Measurements from ENCODE around the gene SPDEF. TPM values are rescaled to one million over a fixed set of nuclear protein-coding genes. Genes with fewer than 3 reads are reported as not detected.

SPDEF gene
- total and polyA plus RNA-seq, 2 experiments from 2014 or later, result 0.69 TPM; not detected in 1

- H4K20me1 ChIP-seq (replicated peaks; ENCODE audit: insufficient read depth), result no peaks in the 10 kb centered on the region
- no peak for ATAC-seq
- H3F3A ChIP-seq (replicated peaks; ENCODE audit: low read depth), result no peaks in the 10 kb centered on the region
- H2AFZ ChIP-seq, result no peak overlapping the region
- no peak for DNase-seq (ENCODE audit: low spot score)
- no peak overlapping the region for H3K4me3 ChIP-seq
- H3K27ac ChIP-seq (ENCODE audit: low read depth), result no peak overlapping the region
- Mint-ChIP-seq H3K4me3 (no peak overlapping the region), H3K9me3 (peaks cover 2% of the 10 kb centered on the region; the same call in 1 of the 3 replicates), H3K27ac (no peak overlapping the region), H3K27me3 (ENCODE audit: insufficient read depth, low read depth, poor library complexity) (peaks cover 8% of the 10 kb centered on the region), H3K4me1 (peaks cover 11% of the 10 kb centered on the region; the same call in 2 of the 3 replicates), H3K36me3 (ENCODE audit: low read depth) (no peaks in the 10 kb centered on the region)
- no peaks in the 10 kb centered on the region for H3K36me3 ChIP-seq (ENCODE audit: insufficient read depth)
- H3K4me2 ChIP-seq, result no peak overlapping the region
- no peaks in the 10 kb centered on the region for H3K79me2 ChIP-seq (replicated peaks; ENCODE audit: insufficient read depth)
- no peaks in the 10 kb centered on the region for H3K4me1 ChIP-seq (ENCODE audit: insufficient read depth)
- TF ChIP-seq POLR2AphosphoS5 (IDR thresholded peaks at IDR 0.05; ENCODE audit: low read depth) (no peak), EZH2phosphoT487 (IDR thresholded peaks at IDR 0.05; ENCODE audit: unreplicated experiment) (no peak), CTCF (conservative IDR thresholded peaks at IDR 0.05; ENCODE audit: low read depth in 2 of 2) (no peak), REST (IDR thresholded peaks at IDR 0.05; ENCODE audit: unreplicated experiment) (no peak), STAT1 (IDR thresholded peaks at IDR 0.05; ENCODE audit: unreplicated experiment) (no peak), NANOG (IDR thresholded peaks at IDR 0.05; ENCODE audit: borderline replicate concordance) (no peak), CREB1 (CRISPR knock-in tag; IDR thresholded peaks at IDR 0.05; ENCODE audit: low read depth) (no peak), ZNF331 (CRISPR knock-in tag; IDR thresholded peaks at IDR 0.05; ENCODE audit: low read depth) (no peak), ZNF114 (CRISPR knock-in tag; IDR thresholded peaks at IDR 0.05) (no peak), ETS1 (IDR thresholded peaks at IDR 0.05) (no peak), ZNF462 (CRISPR knock-in tag; IDR thresholded peaks at IDR 0.05) (no peak)
- H3K9me2 ChIP-seq (ENCODE audit: insufficient read depth), result no peaks in the 10 kb centered on the region
- H3K27me3 ChIP-seq (ENCODE audit: insufficient read depth), result no peaks in the 10 kb centered on the region
These were observed 6.3 kb downstream of the SPDEF start for GRCh38 chr6:34549804-34550202.
